A549 (cell line): ENCODE data around the gene EGFLAM.

Source experiments
- CBX2 ChIP-seq: fragments of 200-600 bp; sonication (generic); IDR thresholded peaks from 2 replicates; pipeline ENCODE4 v1.6.1; 2016; ENCODE audit warnings: low read depth, mild to moderate bottlenecking, borderline replicate concordance
- CEBPB ChIP-seq, 2 experiments: fragments of >200 bp in 1 of 2; sonication (Bioruptor Twin) in 1 of 2; formaldehyde crosslinking in 1 of 2; IDR thresholded peaks; 2 replicates each; pipeline ENCODE4 v1.6.1; 2012 to 2016
- CHD2 ChIP-seq: fragments of 150-350 bp; IDR thresholded peaks from 2 replicates; pipeline ENCODE4 v1.6.1; 2014; ENCODE audit warnings: low read length; ENCODE audit not compliant: partially characterized antibody
- CHD4 ChIP-seq: fragments of 200-600 bp; sonication (generic); IDR thresholded peaks from 2 replicates; pipeline ENCODE4 v1.6.1; 2016; ENCODE audit warnings: antibody characterized with exemption, mild to moderate bottlenecking, borderline replicate concordance
- EP300 ChIP-seq, 2 experiments: fragments of >200 bp; sonication (Bioruptor Twin); formaldehyde crosslinking; IDR thresholded peaks; 2 replicates in 1 of 2; 3 replicates in 1 of 2; pipeline ENCODE4 v1.6.1; 2016 to 2017
- JUNB ChIP-seq: fragments of >200 bp; sonication (Bioruptor Twin); formaldehyde crosslinking; IDR thresholded peaks from 2 replicates; pipeline ENCODE4 v1.6.1; 2016
- PHF8 ChIP-seq: fragments of 200-600 bp; sonication (generic); IDR thresholded peaks from 2 replicates; pipeline ENCODE4 v1.6.1; 2016; ENCODE audit warnings: low read depth, mild to moderate bottlenecking, antibody characterized with exemption, moderate library complexity, borderline replicate concordance
- POLR2A ChIP-seq: IDR thresholded peaks from 2 replicates; pipeline ENCODE4 v1.6.1; 2012; ENCODE audit warnings: mild to moderate bottlenecking, low read length
- TF ChIP-seq, protein P1 (sequence below): fragments of >200 bp; sonication (Bioruptor Twin); formaldehyde crosslinking; IDR thresholded peaks from 3 replicates; pipeline ENCODE4 v1.5.1; 2016
- TF ChIP-seq, protein P2 (sequence below): fragments of 450-650 bp; IDR thresholded peaks from 2 replicates; pipeline ENCODE4 v1.6.1; 2014; ENCODE audit warnings: antibody characterized with exemption

- TF ChIP-seq CHD4 = no peak
- TF ChIP-seq, protein P1, sequence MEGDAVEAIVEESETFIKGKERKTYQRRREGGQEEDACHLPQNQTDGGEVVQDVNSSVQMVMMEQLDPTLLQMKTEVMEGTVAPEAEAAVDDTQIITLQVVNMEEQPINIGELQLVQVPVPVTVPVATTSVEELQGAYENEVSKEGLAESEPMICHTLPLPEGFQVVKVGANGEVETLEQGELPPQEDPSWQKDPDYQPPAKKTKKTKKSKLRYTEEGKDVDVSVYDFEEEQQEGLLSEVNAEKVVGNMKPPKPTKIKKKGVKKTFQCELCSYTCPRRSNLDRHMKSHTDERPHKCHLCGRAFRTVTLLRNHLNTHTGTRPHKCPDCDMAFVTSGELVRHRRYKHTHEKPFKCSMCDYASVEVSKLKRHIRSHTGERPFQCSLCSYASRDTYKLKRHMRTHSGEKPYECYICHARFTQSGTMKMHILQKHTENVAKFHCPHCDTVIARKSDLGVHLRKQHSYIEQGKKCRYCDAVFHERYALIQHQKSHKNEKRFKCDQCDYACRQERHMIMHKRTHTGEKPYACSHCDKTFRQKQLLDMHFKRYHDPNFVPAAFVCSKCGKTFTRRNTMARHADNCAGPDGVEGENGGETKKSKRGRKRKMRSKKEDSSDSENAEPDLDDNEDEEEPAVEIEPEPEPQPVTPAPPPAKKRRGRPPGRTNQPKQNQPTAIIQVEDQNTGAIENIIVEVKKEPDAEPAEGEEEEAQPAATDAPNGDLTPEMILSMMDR = no peak
- no peak for TF ChIP-seq JUNB
- no peak for TF ChIP-seq EP300 (IDR thresholded peaks at IDR 0.05)
- TF ChIP-seq CBX2 = no peak
- TF ChIP-seq CEBPB (IDR thresholded peaks at IDR 0.05) = no peak
- TF ChIP-seq PHF8 = no peak
- no peak for TF ChIP-seq CHD2
- TF ChIP-seq POLR2A = no peak
- TF ChIP-seq, protein P2, sequence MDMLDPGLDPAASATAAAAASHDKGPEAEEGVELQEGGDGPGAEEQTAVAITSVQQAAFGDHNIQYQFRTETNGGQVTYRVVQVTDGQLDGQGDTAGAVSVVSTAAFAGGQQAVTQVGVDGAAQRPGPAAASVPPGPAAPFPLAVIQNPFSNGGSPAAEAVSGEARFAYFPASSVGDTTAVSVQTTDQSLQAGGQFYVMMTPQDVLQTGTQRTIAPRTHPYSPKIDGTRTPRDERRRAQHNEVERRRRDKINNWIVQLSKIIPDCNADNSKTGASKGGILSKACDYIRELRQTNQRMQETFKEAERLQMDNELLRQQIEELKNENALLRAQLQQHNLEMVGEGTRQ = no peak
These were observed 49.5 kb downstream of the EGFLAM start for GRCh38 chr5:38307845-38308244.
